ENCODE data around the gene HSPA12A. TPM values are rescaled to one million over a fixed set of nuclear protein-coding genes. Genes with fewer than 3 reads are reported as not detected.

HSPA12A gene
- total RNA-seq, 4 donors from 2014 or later, result 6.4 to 9.9 (median 9.5) TPM

- 80% methylated on average over 17 of the region's 17 CpGs for WGBS, 2 donors
- no peak overlapping the region for H3K4me3 ChIP-seq (ENCODE audit: low read depth, poor library complexity, severe bottlenecking)
- TF ChIP-seq CTCF (IDR thresholded peaks at IDR 0.05) (no peak), POLR2A (IDR thresholded peaks at IDR 0.05) (no peak)
- intact Hi-C loops (cut with DNase I; ENCODE audit: low total_unique reads), result no loop called here
- DNase-seq (ENCODE audit: low spot score in 2 of 2), result no peak
Measured at GRCh38 chr10:116690356-116691322, 51.7 kb downstream of the HSPA12A start.

GRCh38 chr10:116689744-116690143 is 52.6 kb downstream of the HSPA12A start:
- no peak overlapping the region for H3K4me3 ChIP-seq (ENCODE audit: low read depth, poor library complexity, severe bottlenecking)
- intact Hi-C loops (cut with DNase I; ENCODE audit: low total_unique reads), result no loop called here
- TF ChIP-seq POLR2A (IDR thresholded peaks at IDR 0.05) (no peak), CTCF (IDR thresholded peaks at IDR 0.05) (no peak)
- 91% methylated on average over 4 of the region's 4 CpGs for WGBS, 2 donors
- DNase-seq (ENCODE audit: low spot score in 2 of 2), result no peak

GRCh38 chr10:116688741-116689495 is 53.4 kb downstream of the HSPA12A start:
- DNase-seq (ENCODE audit: low spot score in 2 of 2), result no peak
- intact Hi-C loops (cut with DNase I; ENCODE audit: low total_unique reads), result no loop called here
- TF ChIP-seq POLR2A (IDR thresholded peaks at IDR 0.05), result no peak
- TF ChIP-seq CTCF (IDR thresholded peaks at IDR 0.05), result no peak
- WGBS, 2 donors, result 75 to 82% methylated on average over 7 of the region's 7 CpGs
- no peak overlapping the region for H3K4me3 ChIP-seq (ENCODE audit: low read depth, poor library complexity, severe bottlenecking)

- DNase-seq (ENCODE audit: low spot score in 2 of 2), result no peak
- H3K4me3 ChIP-seq (ENCODE audit: low read depth, poor library complexity, severe bottlenecking), result no peak overlapping the region
- 52 to 64% methylated on average over 7 of the region's 7 CpGs for WGBS, 2 donors
- intact Hi-C loops (cut with DNase I; ENCODE audit: low total_unique reads), result no loop called here
- TF ChIP-seq CTCF (IDR thresholded peaks at IDR 0.05) (no peak), POLR2A (IDR thresholded peaks at IDR 0.05) (no peak)
Measured at GRCh38 chr10:116688241-116688711, 54.1 kb downstream of the HSPA12A start.

GRCh38 chr10:116687633-116688032 is 54.7 kb downstream of the HSPA12A start:
- intact Hi-C loops (cut with DNase I; ENCODE audit: low total_unique reads), result no loop called here
- no peak overlapping the region for H3K4me3 ChIP-seq (ENCODE audit: low read depth, poor library complexity, severe bottlenecking)
- no peak for DNase-seq (ENCODE audit: low spot score in 2 of 2)
- WGBS, 2 donors, result 72 to 79% methylated on average over 6 of the region's 6 CpGs
- no peak for TF ChIP-seq POLR2A (IDR thresholded peaks at IDR 0.05)
- TF ChIP-seq CTCF (IDR thresholded peaks at IDR 0.05), result no peak
